SH-SY5Y (cell line): Measurements from ENCODE around the gene PTPRD.

Experiments used
- GATA2 ChIP-seq: IDR thresholded peaks from 2 replicates; pipeline ENCODE4 v1.6.1; 2011; ENCODE audit warnings: mild to moderate bottlenecking, low read depth, low read length
- GATA3 ChIP-seq: IDR thresholded peaks from 2 replicates; pipeline ENCODE4 v1.6.1; 2011; ENCODE audit warnings: low read depth, mild to moderate bottlenecking, low read length, moderate library complexity

DNA sequence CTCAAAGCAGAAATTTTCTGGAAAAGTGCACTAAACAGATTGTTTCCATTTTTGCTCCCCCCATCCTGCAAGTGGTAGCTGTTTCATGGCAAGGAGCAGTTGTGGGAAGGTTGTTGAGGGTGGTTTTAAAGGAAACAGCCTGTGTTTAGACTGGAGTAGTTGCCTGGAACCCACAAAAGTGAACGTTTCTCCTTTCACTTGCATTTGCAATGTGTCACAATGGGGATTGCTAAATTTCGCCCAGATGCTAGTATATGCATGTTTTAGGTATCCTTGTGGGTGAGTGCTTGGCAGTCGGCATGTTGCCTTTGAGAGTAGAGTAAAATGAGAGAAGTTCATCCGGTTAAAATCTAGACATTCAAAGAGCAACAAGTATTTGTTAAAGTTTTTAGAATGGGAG is 1713.3 kb downstream of the PTPRD start:
- TF ChIP-seq GATA3 (no peak), GATA2 (no peak)
